Tibial nerve (tissue), 4 donors: ENCODE data around the gene AKAP12. TPM values are rescaled to one million over a fixed set of nuclear protein-coding genes. Genes with fewer than 3 reads are reported as not detected.
A peak's percentile ranks its signal among the peaks of the same experiment; 100 is the strongest.

Experiments
- DNase-seq, 2 donors: peaks; one replicate each; pipeline ENCODE4 v3.0.0-alpha.2; 2019; ENCODE audit warnings: low spot score in 2 of 2
- H3K27ac ChIP-seq, 4 donors: fragments of 200-600 bp; sonication (generic) in 3 of 4; one replicate each; pipeline ENCODE4 v1.5.1; 2017 to 2019; ENCODE audit warnings: mild to moderate bottlenecking in 1 of 4
- H3K27me3 ChIP-seq, 2 donors: fragments of 200-600 bp; sonication (generic) in 1 of 2; one replicate each; pipeline versions ENCODE4 v1.5.1 to v1.6.0; 2017 to 2019
- H3K36me3 ChIP-seq, 3 donors: fragments of 200-600 bp; sonication (generic); one replicate each; pipeline ENCODE4 v1.5.1; 2018 to 2019
- H3K4me1 ChIP-seq, 4 donors: fragments of 200-600 bp; sonication (generic) in 3 of 4; one replicate each; pipeline ENCODE4 v1.5.1; 2017 to 2019
- H3K4me3 ChIP-seq, 4 donors: fragments of 200-600 bp; sonication (generic) in 3 of 4; one replicate each; pipeline ENCODE4 v1.5.1; 2017 to 2019; ENCODE audit warnings: mild to moderate bottlenecking in 1 of 4, moderate library complexity in 1 of 4
- H3K9me3 ChIP-seq, 4 donors: fragments of 200-600 bp; sonication (generic) in 3 of 4; one replicate each; pipeline ENCODE4 v1.5.1; 2017 to 2019
- CTCF ChIP-seq, 5 experiments: fragments of 200-600 bp in 3 of 5; fragments of 450-650 bp in 2 of 5; sonication (generic) in 3 of 5; IDR thresholded peaks; one replicate each; pipeline ENCODE4 v1.5.1; 2016 to 2019; ENCODE audit warnings: antibody characterized with exemption in 5 of 5, mild to moderate bottlenecking in 3 of 5, moderate library complexity in 2 of 5
- EP300 ChIP-seq, 2 donors: sonication (generic); formaldehyde crosslinking; IDR thresholded peaks; one replicate each; pipeline ENCODE4 v1.6.1; 2017; ENCODE audit warnings: antibody characterized with exemption in 2 of 2, mild to moderate bottlenecking in 1 of 2
- POLR2A ChIP-seq, 2 donors: fragments of 450-650 bp; IDR thresholded peaks; one replicate each; pipeline ENCODE4 v1.6.1; 2017; ENCODE audit warnings: antibody characterized with exemption in 2 of 2, mild to moderate bottlenecking in 2 of 2, moderate library complexity in 2 of 2
- WGBS, 2 donors: methylation state at CpG; one replicate each; pipeline ENCODE4 v1.1.5; 2018; 5-methylcytosine and 5-hydroxymethylcytosine counted together
- total RNA-seq, 4 donors: library from RNA; depleted of rRNA; stranded (reverse); fragments of >200 nt; gene quantifications; one replicate each; pipeline ENCODE4 v1.1.0, GENCODE V29; 2016

The AKAP12 gene
- total RNA-seq, 4 donors from 2014 or later, result 214 to 268 (median 232) TPM

- peak in 1 of 2 donors; percentile 16 for DNase-seq
- H3K9me3 ChIP-seq, result no peaks in the 10 kb centered on the region
- H3K4me1 ChIP-seq, result peaks cover 0 to 60% (median 21%) of the 10 kb centered on the region in 4 donors
- H3K27ac ChIP-seq, result peak overlapping the region; percentile 38 to 76 (median 60)
- H3K27me3 ChIP-seq, result no peaks in the 10 kb centered on the region
- TF ChIP-seq EP300 (IDR thresholded peaks at IDR 0.05) (peak in 1 of 2 donors; percentile 61), POLR2A (IDR thresholded peaks at IDR 0.05) (no peak)
- H3K4me3 ChIP-seq, result no peak overlapping the region
- WGBS, 2 donors, result 43 to 47% methylated on average over 11 of the region's 11 CpGs
- H3K36me3 ChIP-seq, result no peaks in the 10 kb centered on the region
Observed at GRCh38 chr6:151290877-151291721, 51.3 kb downstream of the AKAP12 start.

GRCh38 chr6:151291722-151292059 is 51.9 kb downstream of the AKAP12 start:
- Histone ChIP-seq H3K4me1 (peaks cover 0 to 55% (median 17%) of the 10 kb centered on the region in 4 donors), H3K27ac (peak overlapping the region in 3 of 4 donors; percentile 38 to 76 (median 61)), H3K4me3 (no peak overlapping the region), H3K9me3 (no peaks in the 10 kb centered on the region), H3K36me3 (no peaks in the 10 kb centered on the region), H3K27me3 (no peaks in the 10 kb centered on the region)
- no peak for DNase-seq
- WGBS, 2 donors, result 46 to 50% methylated on average over 2 of the region's 2 CpGs
- TF ChIP-seq CTCF (IDR thresholded peaks at IDR 0.05) (no peak), EP300 (IDR thresholded peaks at IDR 0.05) (no peak), POLR2A (IDR thresholded peaks at IDR 0.05) (no peak)

GRCh38 chr6:151292974-151293687 is 53.4 kb downstream of the AKAP12 start:
- Histone ChIP-seq H3K27me3 (no peaks in the 10 kb centered on the region), H3K27ac (peak overlapping the region in 3 of 4 donors; percentile 2 to 76 (median 61)), H3K4me1 (peaks cover 0 to 54% (median 16%) of the 10 kb centered on the region in 4 donors), H3K9me3 (no peaks in the 10 kb centered on the region), H3K4me3 (no peak overlapping the region), H3K36me3 (no peaks in the 10 kb centered on the region)
- TF ChIP-seq CTCF (IDR thresholded peaks at IDR 0.05) (no peak), EP300 (IDR thresholded peaks at IDR 0.05) (peak in 1 of 2 donors; percentile 17)
- no peak for DNase-seq
- 64 to 69% methylated on average over 5 of the region's 5 CpGs for WGBS, 2 donors

GRCh38 chr6:151293688-151294016 is 53.9 kb downstream of the AKAP12 start:
- DNase-seq, result no peak
- WGBS, 2 donors, result 91 to 92% methylated on average over 3 of the region's 3 CpGs
- Histone ChIP-seq H3K4me3 (no peak overlapping the region), H3K9me3 (no peaks in the 10 kb centered on the region), H3K4me1 (peaks cover 0 to 54% (median 16%) of the 10 kb centered on the region in 4 donors), H3K27ac (peak overlapping the region in 2 of 4 donors; percentile 61 to 76), H3K36me3 (no peaks in the 10 kb centered on the region), H3K27me3 (no peaks in the 10 kb centered on the region)
- TF ChIP-seq CTCF (IDR thresholded peaks at IDR 0.05), result no peak
- no peak for TF ChIP-seq EP300 (IDR thresholded peaks at IDR 0.05)
- TF ChIP-seq POLR2A (IDR thresholded peaks at IDR 0.05), result no peak

GRCh38 chr6:151294561-151295101 is 54.9 kb downstream of the AKAP12 start:
- no peaks in the 10 kb centered on the region for H3K27me3 ChIP-seq
- TF ChIP-seq CTCF (IDR thresholded peaks at IDR 0.05) (no peak), EP300 (IDR thresholded peaks at IDR 0.05) (no peak), POLR2A (IDR thresholded peaks at IDR 0.05) (no peak)
- no peak overlapping the region for H3K4me3 ChIP-seq
- WGBS, 2 donors, result 75 to 78% methylated on average over 6 of the region's 6 CpGs
- H3K27ac ChIP-seq, result no peak overlapping the region
- H3K4me1 ChIP-seq, result peaks cover 0 to 55% (median 16%) of the 10 kb centered on the region in 4 donors
- no peaks in the 10 kb centered on the region for H3K9me3 ChIP-seq
- H3K36me3 ChIP-seq, result no peaks in the 10 kb centered on the region
- no peak for DNase-seq
